ENCODE results near the gene PAEP.
"Not testable (repeated sequence)": the region's sequence is repeated elsewhere in the genome, so short reads cannot be mapped to it uniquely, and the experiment has no call there.

Gene PAEP

DNA sequence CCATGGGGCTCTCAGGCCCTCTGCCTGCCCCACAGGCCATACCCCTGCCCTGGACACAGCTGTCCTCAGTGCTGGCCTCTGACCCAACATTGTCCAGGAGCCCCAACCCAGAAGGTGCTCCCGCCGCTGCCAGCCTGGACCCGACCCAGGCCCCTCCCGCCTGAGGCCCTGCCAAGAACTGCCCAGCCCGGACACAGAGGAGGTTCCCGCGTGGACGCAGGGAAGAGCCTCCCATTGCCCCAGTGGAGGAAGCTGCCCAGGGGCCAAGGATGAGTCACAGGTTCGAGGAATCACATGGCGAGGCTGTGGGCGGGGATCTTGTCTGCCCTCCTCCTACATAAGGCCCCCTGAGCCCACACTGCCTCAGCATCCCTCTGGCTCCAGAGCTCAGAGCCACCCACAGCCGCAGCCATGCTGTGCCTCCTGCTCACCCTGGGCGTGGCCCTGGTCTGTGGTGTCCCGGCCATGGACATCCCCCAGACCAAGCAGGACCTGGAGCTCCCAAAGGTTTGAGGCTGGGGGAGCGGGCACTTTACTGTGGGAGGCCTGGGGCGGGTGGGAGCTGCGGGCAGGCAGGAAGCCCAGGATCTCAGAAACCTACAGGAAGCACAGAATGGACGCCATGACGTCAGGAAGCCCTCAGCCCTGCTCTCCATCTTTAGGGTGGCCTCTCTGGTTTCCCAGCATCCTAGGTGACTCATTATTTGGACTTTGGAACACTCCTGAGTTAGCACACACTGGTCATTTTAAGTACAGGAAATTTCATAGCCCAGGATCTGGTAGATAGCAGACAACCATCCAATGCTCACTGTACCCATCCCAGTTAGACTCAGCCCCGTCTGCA is at the start of gene PAEP:
PAEP (plus strand) TSS at position 366 of the 844 bp plus-strand sequence.
- no peak for DNase-seq

GRCh38 chr9:135512241-135512603 is 49.3 kb upstream of the PAEP start:
- DNase-seq, result no peak

DNA sequence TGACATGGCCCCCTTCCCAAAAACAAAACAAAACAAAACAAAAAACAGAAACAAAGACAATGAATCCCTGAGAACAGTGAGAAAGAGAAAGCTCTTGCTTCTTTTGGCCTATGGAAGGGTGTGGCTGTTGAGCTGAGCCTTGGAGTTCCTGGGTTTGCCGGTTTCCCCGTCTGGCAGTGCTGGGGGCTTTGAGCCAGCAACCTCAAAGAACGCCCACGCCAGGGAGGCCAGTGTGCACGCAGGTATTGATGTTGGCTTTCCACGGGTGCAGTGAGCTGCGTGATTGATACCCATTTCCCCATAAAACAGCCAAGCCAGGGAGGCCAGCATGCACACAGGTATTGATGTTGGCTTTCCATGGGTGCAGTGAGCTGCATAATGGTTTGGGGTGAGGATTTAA is 48.7 kb upstream of the PAEP start:
- DNase-seq, result no peak

DNA sequence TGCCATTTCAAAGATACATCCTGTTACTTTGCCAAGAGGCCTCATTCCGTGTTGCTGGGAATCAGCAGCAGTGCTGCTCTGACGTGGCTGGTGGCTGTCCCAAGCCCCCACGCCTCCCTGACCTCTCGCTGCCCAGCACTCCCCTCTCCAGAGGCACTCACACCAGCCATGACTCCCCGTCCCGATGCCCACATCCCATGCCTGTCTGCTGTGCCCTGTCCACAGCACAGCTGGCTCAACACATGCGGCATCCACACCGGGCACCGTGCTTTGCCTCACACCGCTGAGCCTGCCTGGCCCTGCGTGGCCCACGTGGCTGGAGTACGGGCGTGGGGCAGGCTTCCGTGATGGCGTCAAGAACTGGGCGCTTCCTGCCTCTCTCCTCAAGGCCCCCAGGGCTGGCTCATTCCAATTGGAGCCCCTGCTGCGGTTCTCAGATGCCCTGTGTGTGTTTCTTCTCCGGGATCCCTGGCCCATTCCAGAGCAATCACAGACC is 48.2 kb upstream of the PAEP start:
- DNase-seq, result no peak

DNA sequence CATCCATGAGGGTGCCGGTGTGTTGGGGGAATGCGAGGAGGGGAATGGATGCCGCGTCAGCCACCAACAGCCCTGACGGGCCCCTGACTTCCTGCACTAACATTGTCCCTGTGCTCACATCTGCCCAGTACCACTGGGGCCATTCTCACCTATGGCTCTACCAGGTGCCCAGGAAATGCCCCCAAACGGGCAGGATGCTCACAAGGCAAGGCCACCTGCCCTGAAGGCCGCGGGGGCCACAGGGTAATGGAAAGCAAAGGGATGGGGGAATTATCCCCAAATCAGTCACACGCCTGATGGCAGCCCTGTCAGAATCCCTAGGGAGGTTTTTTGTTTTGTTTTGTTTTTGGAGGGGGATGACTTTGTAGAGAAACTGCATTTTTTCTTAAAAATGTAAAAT is 47.6 kb upstream of the PAEP start:
- DNase-seq, result not testable (repeated sequence)

GRCh38 chr9:135514342-135515082 is 47.0 kb upstream of the PAEP start:
- no peak for DNase-seq

- DNase-seq, result no peak
Measured at GRCh38 chr9:135515083-135515951, 46.2 kb upstream of the PAEP start.

- no peak for DNase-seq
Measured at GRCh38 chr9:135516132-135516860, 45.3 kb upstream of the PAEP start.

DNA sequence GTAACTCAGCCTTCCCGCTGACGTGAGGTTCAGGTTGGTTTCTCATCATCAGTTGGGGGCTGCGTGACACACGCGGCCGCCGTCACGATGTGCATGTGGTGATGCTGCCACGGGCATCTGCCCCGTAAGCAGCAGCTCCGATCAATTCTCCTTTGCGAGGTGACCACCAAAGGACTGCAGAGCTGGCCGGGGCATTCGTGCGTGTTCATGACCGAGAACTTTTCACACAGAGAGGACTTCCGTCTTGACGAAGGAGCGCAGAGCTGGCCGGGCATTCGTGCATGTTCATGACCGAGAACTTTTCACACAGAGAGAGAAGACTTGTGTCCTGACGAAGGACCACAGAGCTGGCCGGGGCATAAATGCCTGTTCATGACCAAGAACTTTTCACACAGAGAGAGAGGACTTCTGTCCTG is 44.1 kb upstream of the PAEP start:
- no peak for DNase-seq

GRCh38 chr9:135519179-135519971 is 42.2 kb upstream of the PAEP start:
- DNase-seq, result no peak

DNA sequence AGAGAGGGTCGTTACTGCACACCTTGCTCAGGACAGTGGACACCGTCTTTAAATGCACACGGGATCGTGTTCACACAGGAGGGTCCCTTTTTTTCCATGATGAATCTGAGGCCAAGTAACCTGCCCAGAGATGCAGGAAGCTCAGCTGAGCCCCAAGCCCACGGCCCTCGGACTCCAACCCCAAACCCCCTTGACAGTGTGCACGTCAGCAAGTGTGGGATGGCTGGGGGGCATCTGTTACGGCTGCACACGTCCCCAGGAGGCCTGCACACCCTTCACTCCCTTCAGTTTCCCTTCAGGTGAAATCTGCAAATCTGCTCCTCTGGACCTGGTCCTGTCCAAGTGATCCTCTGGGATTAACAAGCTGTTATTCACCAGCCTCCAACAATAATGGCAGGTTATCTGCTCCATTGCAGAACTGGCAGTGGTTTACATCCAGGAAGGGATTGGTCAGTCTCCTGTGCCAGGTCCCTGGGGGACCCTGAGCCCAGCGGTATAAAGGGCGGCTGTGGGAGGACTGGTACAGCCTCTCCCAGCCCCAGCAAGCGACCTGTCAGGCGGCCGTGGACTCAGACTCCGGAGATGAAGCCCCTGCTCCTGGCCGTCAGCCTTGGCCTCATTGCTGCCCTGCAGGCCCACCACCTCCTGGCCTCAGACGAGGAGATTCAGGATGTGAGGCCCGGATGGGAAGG is 40.5 kb upstream of the PAEP start, which contains the start of gene LCN1:
LCN1 (plus strand) TSS at position 525 of the 692 bp plus-strand sequence; CDS start at position 583, 58 bp downstream.
- no peak for DNase-seq

GRCh38 chr9:135521608-135522095 is 39.9 kb upstream of the PAEP start:
- no peak for DNase-seq

- DNase-seq, result no peak
Measured at GRCh38 chr9:135522137-135522877, 39.2 kb upstream of the PAEP start.

- no peak for DNase-seq
Measured at GRCh38 chr9:135522931-135523330, 38.6 kb upstream of the PAEP start.

DNA sequence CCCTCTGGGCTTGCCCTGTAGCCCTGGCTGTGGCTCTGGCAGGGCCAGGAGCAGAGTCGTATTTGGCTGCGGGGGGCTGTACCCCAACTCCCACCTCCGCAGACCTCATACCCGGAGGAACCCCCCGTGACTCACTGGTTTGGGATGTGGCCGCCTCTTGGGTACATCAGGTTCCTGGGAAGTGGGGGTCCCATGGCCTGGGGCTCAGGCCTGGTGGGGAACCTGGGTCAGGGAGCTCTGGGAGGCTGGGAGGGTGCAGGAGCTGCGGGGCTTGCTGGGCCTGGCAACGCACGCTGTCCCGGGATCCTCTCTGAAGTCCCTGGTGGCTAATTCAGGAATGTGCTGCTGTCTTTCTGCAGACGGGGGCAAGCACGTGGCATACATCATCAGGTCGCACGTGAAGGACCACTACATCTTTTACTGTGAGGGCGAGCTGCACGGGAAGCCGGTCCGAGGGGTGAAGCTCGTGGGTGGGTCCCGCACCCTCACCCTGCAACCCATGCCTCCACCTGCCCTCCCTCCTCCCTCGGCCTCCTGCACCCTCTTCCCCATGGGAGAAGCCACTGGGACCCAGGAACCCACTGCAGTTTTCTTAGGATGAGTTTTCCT is 37.9 kb upstream of the PAEP start:
- DNase-seq, result no peak

- DNase-seq, result no peak
Measured at GRCh38 chr9:135524130-135524861, 37.3 kb upstream of the PAEP start.

GRCh38 chr9:135525241-135526088 is 36.1 kb upstream of the PAEP start:
- DNase-seq, result no peak

Measured in NCI-H1048 (cell line).